ENCODE measurements around the gene ZGLP1.

- TF ChIP-seq CTCF (IDR thresholded peaks at IDR 0.05) (no peak), POLR2AphosphoS5 (IDR thresholded peaks at IDR 0.05) (no peak)
These were observed 43.4 kb upstream of the ZGLP1 start for GRCh38 chr19:10352764-10353671.

Data from esophagus muscularis mucosa (tissue), 3 donors.